ENCODE measurements around the gene CBX2.

The CBX2 gene

GRCh38 chr17:79814127-79814973, 36.4 kb downstream of the CBX2 start:
- H3K4me2 ChIP-seq (ENCODE audit: insufficient read depth, low read length) = peak overlapping the region; percentile 91
- no peak for ATAC-seq (ENCODE audit: insufficient read depth, low read depth)
- H3K9ac ChIP-seq (ENCODE audit: low read depth, low read length) = peak overlapping the region; percentile 69
- H3K4me3 ChIP-seq (ENCODE audit: low read depth in 1 of 2, low read length in 2 of 2) = peak overlapping the region in 1 of 2 experiments; percentile 58; a peak in 2 of 4 replicates
- H3K27ac ChIP-seq (ENCODE audit: low read length) = no peak overlapping the region
- H3K79me2 ChIP-seq (ENCODE audit: insufficient read depth, low read length) = no peaks in the 10 kb centered on the region
- H2AFZ ChIP-seq (ENCODE audit: low read depth, low read length) = peak overlapping the region; percentile 69
- H3K4me1 ChIP-seq (ENCODE audit: insufficient read depth, low read length) = peaks cover 47% of the 10 kb centered on the region
- DNase-seq = no peak
- TF ChIP-seq EZH2 (IDR thresholded peaks at IDR 0.05; ENCODE audit: borderline replicate concordance, low read depth, low read length, severe bottlenecking) (no peak), CTCF (IDR thresholded peaks at IDR 0.05; ENCODE audit: borderline replicate concordance, extremely low read depth, low read length, poor library complexity, severe bottlenecking) (no peak)
- H4K20me1 ChIP-seq (ENCODE audit: insufficient read depth, low read length) = no peaks in the 10 kb centered on the region
- no peaks in the 10 kb centered on the region for H3K9me3 ChIP-seq (ENCODE audit: insufficient read depth, low read length, severe bottlenecking)
- H3K36me3 ChIP-seq (ENCODE audit: insufficient read depth, low read length) = no peaks in the 10 kb centered on the region
- peaks cover 28% of the 10 kb centered on the region for H3K27me3 ChIP-seq (ENCODE audit: insufficient read depth, low read length, poor library complexity)

- no peak for TF ChIP-seq EZH2 (IDR thresholded peaks at IDR 0.05; ENCODE audit: borderline replicate concordance, low read depth, low read length, severe bottlenecking)
- TF ChIP-seq CTCF (IDR thresholded peaks at IDR 0.05; ENCODE audit: borderline replicate concordance, extremely low read depth, low read length, poor library complexity, severe bottlenecking) = no peak
- Histone ChIP-seq H3K4me1 (ENCODE audit: insufficient read depth, low read length) (peaks cover 41% of the 10 kb centered on the region), H3K4me2 (ENCODE audit: insufficient read depth, low read length) (no peak overlapping the region; the same call in 1 of the 2 replicates), H3K27ac (ENCODE audit: low read length) (no peak overlapping the region), H3K9me3 (ENCODE audit: insufficient read depth, low read length, severe bottlenecking) (no peaks in the 10 kb centered on the region), H3K27me3 (ENCODE audit: insufficient read depth, low read length, poor library complexity) (peaks cover 27% of the 10 kb centered on the region), H2AFZ (ENCODE audit: low read depth, low read length) (no peak overlapping the region), H3K79me2 (ENCODE audit: insufficient read depth, low read length) (no peaks in the 10 kb centered on the region), H4K20me1 (ENCODE audit: insufficient read depth, low read length) (no peaks in the 10 kb centered on the region), H3K36me3 (ENCODE audit: insufficient read depth, low read length) (no peaks in the 10 kb centered on the region), H3K9ac (ENCODE audit: low read depth, low read length) (no peak overlapping the region), H3K4me3 (ENCODE audit: low read depth in 1 of 2, low read length in 2 of 2) (no peak overlapping the region)
- ATAC-seq (ENCODE audit: insufficient read depth, low read depth) (no peak), DNase-seq (no peak)
These were observed 37.3 kb downstream of the CBX2 start for GRCh38 chr17:79814974-79815835.

GRCh38 chr17:79815836-79816461, 38.0 kb downstream of the CBX2 start:
- Histone ChIP-seq H3K79me2 (ENCODE audit: insufficient read depth, low read length) (no peaks in the 10 kb centered on the region), H3K36me3 (ENCODE audit: insufficient read depth, low read length) (no peaks in the 10 kb centered on the region), H3K4me2 (ENCODE audit: insufficient read depth, low read length) (no peak overlapping the region), H3K4me3 (ENCODE audit: low read depth in 1 of 2, low read length in 2 of 2) (no peak overlapping the region), H3K27me3 (ENCODE audit: insufficient read depth, low read length, poor library complexity) (peaks cover 21% of the 10 kb centered on the region), H3K9me3 (ENCODE audit: insufficient read depth, low read length, severe bottlenecking) (no peaks in the 10 kb centered on the region), H2AFZ (ENCODE audit: low read depth, low read length) (no peak overlapping the region), H3K27ac (ENCODE audit: low read length) (no peak overlapping the region), H4K20me1 (ENCODE audit: insufficient read depth, low read length) (no peaks in the 10 kb centered on the region), H3K9ac (ENCODE audit: low read depth, low read length) (no peak overlapping the region), H3K4me1 (ENCODE audit: insufficient read depth, low read length) (peaks cover 33% of the 10 kb centered on the region)
- ATAC-seq (ENCODE audit: insufficient read depth, low read depth) = no peak
- TF ChIP-seq CTCF (IDR thresholded peaks at IDR 0.05; ENCODE audit: borderline replicate concordance, extremely low read depth, low read length, poor library complexity, severe bottlenecking) = no peak
- TF ChIP-seq EZH2 (IDR thresholded peaks at IDR 0.05; ENCODE audit: borderline replicate concordance, low read depth, low read length, severe bottlenecking) = no peak
- DNase-seq = no peak

Data from DND-41 (cell line).